SKM-1 treated with dmso at 0.1 percent for 144 hours (cell line): Measurements from ENCODE around the gene LMTK3.
A peak's percentile ranks its signal among the peaks of the same experiment; 100 is the strongest.
"Not testable (repeated sequence)": the region's sequence is repeated elsewhere in the genome, so short reads cannot be mapped to it uniquely, and the experiment has no call there.

ENCODE experiments used
- DNase-seq: peaks from one replicate; lab custom pipeline; 2025; ENCODE audit not compliant: unreplicated experiment; lab: John Stamatoyannopoulos, UW

Gene LMTK3

GRCh38 chr19:48507911-48508439 lies 3.7 kb downstream of the LMTK3 start:
- DNase-seq, result no peak

GRCh38 chr19:48506138-48506733 lies 5.4 kb downstream of the LMTK3 start:
- DNase-seq, result peak; percentile 57

- no peak for DNase-seq
These were observed 9.2 kb downstream of the LMTK3 start for GRCh38 chr19:48502350-48503018.

GRCh38 chr19:48501494-48502349 lies 9.9 kb downstream of the LMTK3 start:
- DNase-seq, result peak; percentile 88

GRCh38 chr19:48500830-48501493 lies 10.7 kb downstream of the LMTK3 start:
- DNase-seq, result no peak

- DNase-seq, result no peak
These were observed 12.1 kb downstream of the LMTK3 start for GRCh38 chr19:48499316-48500090.

- no peak for DNase-seq
These were observed 12.9 kb downstream of the LMTK3 start for GRCh38 chr19:48498595-48499311.

GRCh38 chr19:48497728-48498594 lies 13.7 kb downstream of the LMTK3 start:
- no peak for DNase-seq

- no peak for DNase-seq
These were observed 14.5 kb downstream of the LMTK3 start for GRCh38 chr19:48496959-48497727.

GRCh38 chr19:48495396-48495795 lies 16.2 kb downstream of the LMTK3 start:
- no peak for DNase-seq

GRCh38 chr19:48493718-48494401 lies 17.8 kb downstream of the LMTK3 start:
- no peak for DNase-seq

- DNase-seq, result peak; percentile 88
These were observed 18.5 kb downstream of the LMTK3 start for GRCh38 chr19:48492925-48493717.

GRCh38 chr19:48491793-48492123 lies 19.9 kb downstream of the LMTK3 start:
- no peak for DNase-seq

- DNase-seq, result no peak
These were observed 20.4 kb downstream of the LMTK3 start for GRCh38 chr19:48490981-48491792.

GRCh38 chr19:48489608-48490216 lies 21.9 kb downstream of the LMTK3 start:
- DNase-seq, result peak; percentile 23

GRCh38 chr19:48488478-48488877 lies 23.2 kb downstream of the LMTK3 start:
- not testable (repeated sequence) for DNase-seq
